NCI-H146 treated with DMSO at 0.1 percent for 48 hours (cell line): ENCODE results near the gene PNMT.
"Not testable (repeated sequence)": the region's sequence is repeated elsewhere in the genome, so short reads cannot be mapped to it uniquely, and the experiment has no call there.

Experiments used
- DNase-seq: peaks from one replicate; lab custom pipeline; 2025; ENCODE audit not compliant: unreplicated experiment; lab: John Stamatoyannopoulos, UW

PNMT gene

DNA sequence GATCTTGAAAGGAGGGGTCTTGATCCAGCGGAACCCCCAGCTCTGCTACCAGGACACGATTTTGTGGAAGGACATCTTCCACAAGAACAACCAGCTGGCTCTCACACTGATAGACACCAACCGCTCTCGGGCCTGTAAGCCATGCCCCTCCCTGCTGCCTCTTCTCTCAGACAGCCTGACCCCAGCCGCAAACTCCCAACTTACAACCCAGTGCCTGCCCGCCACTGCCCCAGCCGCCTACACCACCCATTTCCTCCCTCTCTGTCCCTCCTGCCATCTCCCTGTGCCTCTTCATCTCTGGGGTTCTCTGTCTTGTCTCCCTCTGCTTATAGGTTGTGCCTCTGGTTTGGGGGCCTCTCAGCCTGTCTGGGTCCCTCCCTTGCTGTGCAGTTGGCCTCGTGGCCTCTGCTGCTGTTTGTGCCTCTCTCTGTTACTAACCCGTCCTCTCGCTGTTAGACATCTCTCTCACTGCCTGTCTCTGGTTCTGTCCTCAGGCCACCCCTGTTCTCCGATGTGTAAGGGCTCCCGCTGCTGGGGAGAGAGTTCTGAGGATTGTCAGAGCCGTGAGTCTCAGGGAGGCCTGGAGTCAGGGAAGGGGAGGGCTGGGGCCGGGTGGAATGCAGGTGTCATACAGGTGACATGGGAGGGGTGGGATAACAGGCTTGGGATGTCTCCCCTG, 41.2 kb downstream of the PNMT start:
- DNase-seq, result no peak

DNA sequence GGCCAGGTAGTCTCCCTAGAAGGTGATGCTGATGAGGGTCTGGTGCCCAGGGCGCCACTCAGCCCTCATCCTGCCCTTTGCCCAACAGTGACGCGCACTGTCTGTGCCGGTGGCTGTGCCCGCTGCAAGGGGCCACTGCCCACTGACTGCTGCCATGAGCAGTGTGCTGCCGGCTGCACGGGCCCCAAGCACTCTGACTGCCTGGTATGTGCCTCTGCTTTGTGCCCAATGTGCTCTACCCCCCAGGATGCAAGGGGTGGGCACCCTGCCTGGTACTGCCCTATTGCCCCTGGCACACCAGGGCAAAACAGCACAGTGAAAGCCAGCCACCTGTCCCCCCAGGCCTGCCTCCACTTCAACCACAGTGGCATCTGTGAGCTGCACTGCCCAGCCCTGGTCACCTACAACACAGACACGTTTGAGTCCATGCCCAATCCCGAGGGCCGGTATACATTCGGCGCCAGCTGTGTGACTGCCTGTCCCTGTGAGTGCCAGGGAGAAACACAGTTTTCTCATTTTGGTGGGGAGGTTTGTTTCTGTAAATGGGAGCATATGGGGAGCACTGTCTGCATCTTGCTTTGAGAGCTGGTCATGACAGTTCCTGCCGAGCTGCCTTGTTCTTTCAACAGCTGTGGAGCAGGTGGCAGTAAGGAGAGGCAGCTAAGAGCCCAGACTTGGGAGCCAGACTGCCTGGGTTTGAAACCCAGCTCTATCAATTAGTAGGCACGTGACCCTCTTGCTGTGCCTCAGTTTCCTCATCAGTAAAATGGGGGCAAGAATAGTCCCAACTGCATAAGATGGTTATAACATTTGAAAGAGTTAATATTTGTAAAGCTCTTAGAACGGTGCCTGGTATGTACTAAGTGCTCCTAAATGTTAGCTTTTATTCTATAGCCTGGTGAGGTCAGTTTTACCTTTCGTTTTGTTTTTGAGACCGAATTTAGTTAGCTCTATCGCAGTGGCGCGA, 42.0 kb downstream of the PNMT start:
- no peak for DNase-seq

DNA sequence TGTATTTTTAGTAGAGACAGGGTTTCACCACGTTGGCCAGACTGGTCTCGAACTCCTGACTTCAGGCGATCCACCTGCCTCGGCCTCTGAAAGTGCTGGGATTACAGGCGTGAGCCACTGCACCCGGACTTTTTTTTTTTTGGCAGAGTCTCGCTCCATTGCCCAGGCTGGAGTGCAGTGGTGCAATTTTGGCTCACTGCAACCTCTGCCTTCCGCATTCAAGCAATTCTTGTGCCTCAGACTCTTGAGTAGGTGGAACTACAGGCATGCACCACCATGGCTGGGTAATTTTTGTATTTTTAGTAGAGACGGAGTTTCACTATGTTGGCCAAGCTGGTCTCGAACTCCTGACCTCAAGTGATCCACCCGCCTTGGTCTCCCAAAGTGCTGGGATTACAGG, 42.8 kb downstream of the PNMT start:
- DNase-seq, result not testable (repeated sequence)

DNA sequence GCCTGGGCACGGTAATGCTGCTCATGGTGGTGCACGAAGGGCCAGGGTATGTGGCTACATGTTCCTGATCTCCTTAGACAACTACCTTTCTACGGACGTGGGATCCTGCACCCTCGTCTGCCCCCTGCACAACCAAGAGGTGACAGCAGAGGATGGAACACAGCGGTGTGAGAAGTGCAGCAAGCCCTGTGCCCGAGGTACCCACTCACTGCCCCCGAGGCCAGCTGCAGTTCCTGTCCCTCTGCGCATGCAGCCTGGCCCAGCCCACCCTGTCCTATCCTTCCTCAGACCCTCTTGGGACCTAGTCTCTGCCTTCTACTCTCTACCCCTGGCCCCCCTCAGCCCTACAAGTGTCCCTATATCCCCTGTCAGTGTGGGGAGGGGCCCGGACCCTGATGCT, 43.6 kb downstream of the PNMT start:
- no peak for DNase-seq

DNA sequence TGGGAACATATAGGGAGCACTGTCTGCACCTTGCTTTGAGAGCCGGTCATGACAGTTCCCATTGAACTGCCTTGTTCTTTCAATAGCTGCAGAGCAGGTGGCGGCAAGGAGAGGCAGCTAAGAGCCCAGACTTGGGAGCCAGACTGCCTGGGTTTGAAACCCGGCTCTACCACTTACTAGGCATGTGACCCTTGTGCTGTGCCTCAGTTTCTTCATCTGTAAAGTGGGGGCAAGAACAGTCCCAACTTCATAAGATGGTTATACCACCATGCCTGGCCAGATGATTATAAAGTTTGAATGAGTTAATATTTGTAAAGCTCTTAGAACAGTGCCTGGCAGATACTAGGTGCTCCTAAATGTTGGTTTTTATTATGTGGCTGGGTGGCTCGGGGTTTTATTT, 46.0 kb downstream of the PNMT start:
- DNase-seq, result no peak

DNA sequence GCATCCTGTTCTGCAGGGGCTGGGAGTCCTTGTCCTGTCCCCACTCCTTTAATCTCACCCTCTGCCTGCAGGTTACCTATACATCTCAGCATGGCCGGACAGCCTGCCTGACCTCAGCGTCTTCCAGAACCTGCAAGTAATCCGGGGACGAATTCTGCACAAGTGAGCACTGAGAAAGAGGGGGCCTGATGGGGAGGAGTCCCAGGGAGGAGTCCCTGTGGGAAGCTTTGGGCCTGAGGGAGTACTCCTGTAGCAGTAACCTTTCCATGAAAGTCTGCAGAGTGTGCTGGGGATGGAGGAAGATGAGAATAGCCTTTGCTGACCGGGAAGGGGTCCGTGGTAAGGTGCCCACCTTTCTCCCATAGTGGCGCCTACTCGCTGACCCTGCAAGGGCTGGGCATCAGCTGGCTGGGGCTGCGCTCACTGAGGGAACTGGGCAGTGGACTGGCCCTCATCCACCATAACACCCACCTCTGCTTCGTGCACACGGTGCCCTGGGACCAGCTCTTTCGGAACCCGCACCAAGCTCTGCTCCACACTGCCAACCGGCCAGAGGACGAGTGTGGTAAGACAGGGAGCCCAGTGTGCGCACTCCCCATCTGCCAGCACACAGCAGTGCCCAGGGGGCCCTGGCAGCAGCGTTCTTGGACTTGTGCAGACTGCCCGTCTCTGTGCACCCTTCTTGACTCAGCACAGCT, 47.3 kb downstream of the PNMT start:
- DNase-seq, result no peak

DNA sequence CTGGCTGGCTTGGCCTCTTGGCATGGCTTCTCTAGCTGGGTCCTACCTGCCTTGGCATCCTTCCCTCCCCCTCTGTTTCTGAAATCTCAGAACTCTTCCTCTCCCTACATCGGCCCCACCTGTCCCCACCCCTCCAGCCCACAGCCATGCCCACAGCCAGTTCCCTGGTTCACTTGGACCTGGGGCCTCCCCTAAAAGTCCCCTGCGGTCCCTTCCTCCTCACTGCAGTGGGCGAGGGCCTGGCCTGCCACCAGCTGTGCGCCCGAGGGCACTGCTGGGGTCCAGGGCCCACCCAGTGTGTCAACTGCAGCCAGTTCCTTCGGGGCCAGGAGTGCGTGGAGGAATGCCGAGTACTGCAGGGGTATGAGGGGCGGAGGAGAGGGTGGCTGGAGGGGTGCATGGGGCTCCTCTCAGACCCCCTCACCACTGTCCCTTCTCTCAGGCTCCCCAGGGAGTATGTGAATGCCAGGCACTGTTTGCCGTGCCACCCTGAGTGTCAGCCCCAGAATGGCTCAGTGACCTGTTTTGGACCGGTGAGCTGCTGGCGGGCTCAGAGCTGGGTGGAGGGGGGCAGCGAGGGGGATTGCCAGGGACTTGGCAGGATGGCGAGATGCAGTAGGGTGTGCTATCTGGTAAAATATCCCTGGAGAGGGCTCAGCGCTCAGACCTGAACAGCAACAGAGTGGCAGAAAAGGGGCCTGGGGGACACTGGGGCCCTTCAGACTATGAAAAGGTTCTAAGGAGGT, 48.0 kb downstream of the PNMT start:
- no peak for DNase-seq

DNA sequence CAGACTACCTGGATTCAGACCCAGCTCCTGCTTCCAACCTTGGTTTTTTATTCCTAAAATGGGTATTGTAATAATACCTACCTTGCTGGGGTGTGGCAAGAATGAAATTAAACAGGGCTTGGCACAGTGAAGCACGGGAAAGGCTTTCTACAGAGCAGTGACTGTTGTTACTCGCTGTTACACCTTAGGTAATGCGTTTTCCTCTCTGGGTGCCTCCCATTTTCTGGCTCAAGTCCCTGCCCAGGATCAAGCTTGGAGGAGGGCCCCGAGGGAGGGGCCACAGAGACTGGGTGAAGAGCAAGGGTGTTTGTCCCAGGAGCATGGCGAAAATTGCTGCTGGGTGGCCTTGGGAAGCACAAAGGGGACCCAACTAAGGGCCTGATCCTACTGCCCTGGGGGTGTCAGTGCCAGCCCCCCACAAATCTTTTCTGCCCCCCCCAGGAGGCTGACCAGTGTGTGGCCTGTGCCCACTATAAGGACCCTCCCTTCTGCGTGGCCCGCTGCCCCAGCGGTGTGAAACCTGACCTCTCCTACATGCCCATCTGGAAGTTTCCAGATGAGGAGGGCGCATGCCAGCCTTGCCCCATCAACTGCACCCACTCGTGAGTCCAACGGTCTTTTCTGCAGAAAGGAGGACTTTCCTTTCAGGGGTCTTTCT, 48.8 kb downstream of the PNMT start:
- no peak for DNase-seq

DNA sequence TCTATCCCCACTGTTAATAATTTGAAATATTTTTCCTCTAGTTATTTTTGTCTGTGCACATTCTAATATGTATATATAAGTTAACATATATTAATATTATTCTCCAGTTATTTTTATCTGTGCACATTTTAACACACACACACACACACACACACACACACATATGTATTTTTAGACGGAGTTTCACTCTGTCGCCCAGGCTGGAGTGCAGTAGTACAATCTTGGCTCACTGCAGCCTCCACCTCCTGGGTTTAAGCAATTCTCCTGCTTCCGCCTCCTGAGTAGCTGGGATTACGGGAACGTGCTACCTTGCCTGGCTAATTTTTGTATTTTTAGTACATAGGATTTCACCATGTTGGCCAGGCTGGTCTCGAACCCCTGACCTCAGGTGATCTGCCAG, 49.4 kb downstream of the PNMT start:
- DNase-seq, result no peak

DNA sequence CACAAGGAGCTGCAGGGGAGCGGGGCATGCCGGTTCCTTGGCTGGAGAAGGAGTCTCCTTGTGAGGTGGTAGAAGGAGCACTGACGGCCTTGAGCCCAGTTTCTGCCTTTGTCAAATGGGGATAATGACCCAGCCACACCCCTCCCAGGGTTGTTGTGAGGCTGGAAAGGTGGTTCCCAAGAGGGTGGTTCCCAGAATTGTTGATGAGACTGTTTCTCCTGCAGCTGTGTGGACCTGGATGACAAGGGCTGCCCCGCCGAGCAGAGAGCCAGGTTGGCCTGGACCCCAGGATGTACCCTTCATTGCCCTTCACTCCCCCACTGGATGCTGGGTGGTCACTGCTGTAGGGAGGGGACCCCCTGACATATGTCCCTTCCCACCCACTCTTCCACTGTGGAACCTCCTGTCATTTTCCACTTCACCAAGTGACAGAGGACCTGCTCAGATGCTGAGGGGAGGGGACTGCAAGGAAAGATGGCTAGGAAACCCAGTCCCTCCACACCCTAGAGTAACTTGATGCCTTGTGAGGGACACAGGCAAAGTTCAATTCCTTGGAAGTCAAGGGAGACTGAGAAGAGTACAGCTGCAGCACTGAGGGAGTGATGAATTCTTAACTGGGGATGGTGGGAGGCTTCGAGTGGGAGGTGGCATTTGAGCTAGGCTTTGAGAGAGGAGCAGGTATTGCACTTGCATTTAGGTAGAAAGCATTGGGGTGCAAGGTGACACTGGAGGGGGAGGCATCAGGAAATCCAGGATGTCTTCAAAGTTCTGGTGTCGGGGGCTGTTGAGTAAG, 51.5 kb downstream of the PNMT start:
- DNase-seq, result no peak
